Measurements from ENCODE around the gene HLA-B.
"Not testable (repeated sequence)": the region's sequence is repeated elsewhere in the genome, so short reads cannot be mapped to it uniquely, and the experiment has no call there.

The HLA-B gene

GRCh38 chr6:31356946-31357466 is at the start of gene HLA-B:
Gene HLA-B (minus strand): TSS chr6:31357179. CDS start chr6:31357158, 21 bp downstream.
- DNase-seq: peak; percentile 93

GRCh38 chr6:31405996-31406395 is 49.0 kb upstream of the HLA-B start:
- DNase-seq: no peak

GRCh38 chr6:31404061-31404364 is 47.0 kb upstream of the HLA-B start:
- not testable (repeated sequence) for DNase-seq

- peak; percentile 91 for DNase-seq
These were observed 46.5 kb upstream of the HLA-B start, which contains the start of gene MICA for GRCh38 chr6:31403283-31404060. Gene MICA (plus strand): TSS chr6:31403595. CDS start chr6:31403633, 38 bp downstream.

GRCh38 chr6:31402324-31403282 is 45.6 kb upstream of the HLA-B start:
- DNase-seq: peak; percentile 51

GRCh38 chr6:31401403-31401802 is 44.4 kb upstream of the HLA-B start:
- no peak for DNase-seq

- DNase-seq: no peak
These were observed 43.7 kb upstream of the HLA-B start for GRCh38 chr6:31400467-31401289.

GRCh38 chr6:31399589-31400466 is 42.8 kb upstream of the HLA-B start:
- DNase-seq: peak; percentile 90

- no peak for DNase-seq
These were observed 41.0 kb upstream of the HLA-B start for GRCh38 chr6:31397901-31398525.

- not testable (repeated sequence) for DNase-seq
These were observed 40.1 kb upstream of the HLA-B start for GRCh38 chr6:31397153-31397499.

GRCh38 chr6:31396422-31397152 is 39.6 kb upstream of the HLA-B start:
- DNase-seq: peak; percentile 94

GRCh38 chr6:31395832-31396231 is 38.9 kb upstream of the HLA-B start:
- DNase-seq: no peak

GRCh38 chr6:31394381-31394780 is 37.4 kb upstream of the HLA-B start:
- no peak for DNase-seq

GRCh38 chr6:31393932-31394331 is 37.0 kb upstream of the HLA-B start:
- DNase-seq: no peak

GRCh38 chr6:31389802-31390132 is 32.8 kb upstream of the HLA-B start:
- DNase-seq: not testable (repeated sequence)

- DNase-seq: not testable (repeated sequence)
These were observed 32.2 kb upstream of the HLA-B start for GRCh38 chr6:31388916-31389801.

- no peak for DNase-seq
These were observed 30.0 kb upstream of the HLA-B start for GRCh38 chr6:31386977-31387376.

GRCh38 chr6:31386099-31386498 is 29.1 kb upstream of the HLA-B start:
- DNase-seq: no peak

- DNase-seq: no peak
These were observed 28.1 kb upstream of the HLA-B start for GRCh38 chr6:31385041-31385440.

GRCh38 chr6:31383149-31383548 is 26.2 kb upstream of the HLA-B start:
- no peak for DNase-seq
